GM18951 (cell line): ENCODE data around the gene MAPT.
"Not testable (repeated sequence)": the region's sequence is repeated elsewhere in the genome, so short reads cannot be mapped to it uniquely, and the experiment has no call there.

Source experiments
- POLR2A ChIP-seq: IDR thresholded peaks from 4 replicates; pipeline ENCODE4 v1.6.1; 2011; ENCODE audit warnings: mild to moderate bottlenecking; ENCODE audit not compliant: insufficient read length, insufficient read depth; ENCODE audit errors: extremely low read depth
- in situ Hi-C: fragments of 300-500 bp; cut with MboI; formaldehyde crosslinking; loops from one replicate; pipeline ENCODE4 v1.12.0; 2022; ENCODE audit warnings: low sequenced_read_pairs, mixed read lengths, inconsistent platforms; ENCODE audit not compliant: unreplicated experiment

The MAPT gene

GRCh38 chr17:46009681-46010596 lies 115.6 kb downstream of the MAPT start:
- no peak for TF ChIP-seq POLR2A
- in situ Hi-C loops: no loop called here

- in situ Hi-C loops: no loop called here
- TF ChIP-seq POLR2A: no peak
Observed at GRCh38 chr17:46010597-46011186, 116.3 kb downstream of the MAPT start.

- in situ Hi-C loops: no loop called here
- no peak for TF ChIP-seq POLR2A
Observed at GRCh38 chr17:46011711-46012505, 117.6 kb downstream of the MAPT start.

DNA sequence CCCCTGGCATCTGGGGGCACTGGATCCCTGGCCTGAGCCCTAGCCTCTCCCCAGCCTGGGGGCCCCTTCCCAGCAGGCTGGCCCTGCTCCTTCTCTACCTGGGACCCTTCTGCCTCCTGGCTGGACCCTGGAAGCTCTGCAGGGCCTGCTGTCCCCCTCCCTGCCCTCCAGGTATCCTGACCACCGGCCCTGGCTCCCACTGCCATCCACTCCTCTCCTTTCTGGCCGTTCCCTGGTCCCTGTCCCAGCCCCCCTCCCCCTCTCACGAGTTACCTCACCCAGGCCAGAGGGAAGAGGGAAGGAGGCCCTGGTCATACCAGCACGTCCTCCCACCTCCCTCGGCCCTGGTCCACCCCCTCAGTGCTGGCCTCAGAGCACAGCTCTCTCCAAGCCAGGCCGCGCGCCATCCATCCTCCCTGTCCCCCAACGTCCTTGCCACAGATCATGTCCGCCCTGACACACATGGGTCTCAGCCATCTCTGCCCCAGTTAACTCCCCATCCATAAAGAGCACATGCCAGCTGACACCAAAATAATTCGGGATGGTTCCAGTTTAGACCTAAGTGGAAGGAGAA lies 118.2 kb downstream of the MAPT start:
- in situ Hi-C loops: no loop called here
- TF ChIP-seq POLR2A: no peak

DNA sequence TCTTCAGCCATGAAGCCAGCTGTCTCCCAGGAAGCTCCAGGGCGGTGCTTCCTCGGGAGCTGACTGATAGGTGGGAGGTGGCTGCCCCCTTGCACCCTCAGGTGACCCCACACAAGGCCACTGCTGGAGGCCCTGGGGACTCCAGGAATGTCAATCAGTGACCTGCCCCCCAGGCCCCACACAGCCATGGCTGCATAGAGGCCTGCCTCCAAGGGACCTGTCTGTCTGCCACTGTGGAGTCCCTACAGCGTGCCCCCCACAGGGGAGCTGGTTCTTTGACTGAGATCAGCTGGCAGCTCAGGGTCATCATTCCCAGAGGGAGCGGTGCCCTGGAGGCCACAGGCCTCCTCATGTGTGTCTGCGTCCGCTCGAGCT lies 118.8 kb downstream of the MAPT start:
- TF ChIP-seq POLR2A: no peak
- in situ Hi-C loops: no loop called here

DNA sequence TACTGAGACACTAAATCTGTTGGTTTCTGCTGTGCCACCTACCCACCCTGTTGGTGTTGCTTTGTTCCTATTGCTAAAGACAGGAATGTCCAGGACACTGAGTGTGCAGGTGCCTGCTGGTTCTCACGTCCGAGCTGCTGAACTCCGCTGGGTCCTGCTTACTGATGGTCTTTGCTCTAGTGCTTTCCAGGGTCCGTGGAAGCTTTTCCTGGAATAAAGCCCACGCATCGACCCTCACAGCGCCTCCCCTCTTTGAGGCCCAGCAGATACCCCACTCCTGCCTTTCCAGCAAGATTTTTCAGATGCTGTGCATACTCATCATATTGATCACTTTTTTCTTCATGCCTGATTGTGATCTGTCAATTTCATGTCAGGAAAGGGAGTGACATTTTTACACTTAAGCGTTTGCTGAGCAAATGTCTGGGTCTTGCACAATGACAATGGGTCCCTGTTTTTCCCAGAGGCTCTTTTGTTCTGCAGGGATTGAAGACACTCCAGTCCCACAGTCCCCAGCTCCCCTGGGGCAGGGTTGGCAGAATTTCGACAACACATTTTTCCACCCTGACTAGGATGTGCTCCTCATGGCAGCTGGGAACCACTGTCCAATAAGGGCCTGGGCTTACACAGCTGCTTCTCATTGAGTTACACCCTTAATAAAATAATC lies 119.3 kb downstream of the MAPT start:
- TF ChIP-seq POLR2A: no peak
- in situ Hi-C loops: no loop called here

- in situ Hi-C loops: not testable (repeated sequence)
Observed at GRCh38 chr17:46019408-46019925, 125.1 kb downstream of the MAPT start.

DNA sequence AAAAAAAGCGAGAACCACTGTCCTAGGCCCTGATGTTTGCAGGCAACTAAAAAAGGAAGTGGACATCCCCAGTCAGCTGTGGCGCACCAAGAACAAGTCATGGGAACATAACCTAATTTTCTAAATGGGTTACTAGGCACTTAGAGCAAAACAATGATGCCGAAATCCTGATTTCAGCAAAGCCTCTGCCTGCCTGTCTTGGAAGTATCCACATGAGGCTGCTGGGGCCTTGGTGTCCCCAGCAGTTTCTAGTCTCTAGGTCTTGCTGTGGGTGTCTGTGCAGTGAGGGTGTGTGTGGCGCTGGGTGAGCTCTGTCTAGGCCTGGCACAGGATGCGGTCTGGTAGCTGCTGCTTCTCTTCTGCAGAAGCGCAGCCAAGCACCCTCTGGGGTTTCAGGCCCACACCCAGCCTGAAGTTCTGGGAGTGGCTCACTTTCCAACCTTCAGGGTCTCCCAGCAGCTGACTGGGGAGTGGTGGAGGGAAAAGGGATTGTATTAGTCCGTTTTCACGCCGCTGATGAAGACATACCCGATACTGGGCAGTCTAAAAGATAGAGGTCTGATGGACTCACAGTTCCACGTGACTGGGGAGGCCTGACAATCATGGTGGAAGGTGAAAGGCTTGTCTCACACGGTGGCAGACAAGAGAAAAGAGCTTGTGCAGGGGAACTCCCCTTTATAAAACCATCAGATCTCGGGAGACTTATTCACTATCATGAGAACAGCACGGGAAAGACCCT lies 125.8 kb downstream of the MAPT start:
- in situ Hi-C loops: no loop called here
- TF ChIP-seq POLR2A: no peak

- in situ Hi-C loops: no loop called here
- no peak for TF ChIP-seq POLR2A
Observed at GRCh38 chr17:46020998-46021397, 126.6 kb downstream of the MAPT start.

GRCh38 chr17:46023366-46023765 lies 129.0 kb downstream of the MAPT start:
- in situ Hi-C loops: not testable (repeated sequence)

- in situ Hi-C loops: no loop called here
- no peak for TF ChIP-seq POLR2A
Observed at GRCh38 chr17:46023783-46024388, 129.5 kb downstream of the MAPT start.

GRCh38 chr17:46024590-46024989 lies 130.2 kb downstream of the MAPT start:
- no peak for TF ChIP-seq POLR2A
- in situ Hi-C loops: no loop called here
